Measurements from ENCODE around the gene PRRC2A.
A peak's percentile ranks its signal among the peaks of the same experiment; 100 is the strongest.

The PRRC2A gene

GRCh38 chr6:31626952-31627351, 6.4 kb downstream of the PRRC2A start:
- no peak for DNase-seq

- DNase-seq, result no peak
These were observed 7.3 kb downstream of the PRRC2A start for GRCh38 chr6:31627690-31628287.

- DNase-seq, result no peak
These were observed 8.5 kb downstream of the PRRC2A start for GRCh38 chr6:31629014-31629413.

- DNase-seq, result no peak
These were observed 9.8 kb downstream of the PRRC2A start for GRCh38 chr6:31630177-31630934.

- DNase-seq, result no peak
These were observed 10.7 kb downstream of the PRRC2A start for GRCh38 chr6:31631209-31631608.

- no peak for DNase-seq
These were observed 11.3 kb downstream of the PRRC2A start for GRCh38 chr6:31631681-31632278.

- no peak for DNase-seq
These were observed 11.9 kb downstream of the PRRC2A start for GRCh38 chr6:31632279-31632946.

GRCh38 chr6:31633447-31633846, 12.9 kb downstream of the PRRC2A start:
- no peak for DNase-seq

GRCh38 chr6:31634131-31634530, 13.6 kb downstream of the PRRC2A start:
- no peak for DNase-seq

GRCh38 chr6:31634969-31635575, 14.6 kb downstream of the PRRC2A start:
- DNase-seq, result no peak

GRCh38 chr6:31636698-31637596, 16.4 kb downstream of the PRRC2A start:
- no peak for DNase-seq

GRCh38 chr6:31639043-31639442, 18.5 kb downstream of the PRRC2A start:
- no peak for DNase-seq

GRCh38 chr6:31639449-31639861, 18.9 kb downstream of the PRRC2A start:
- DNase-seq, result peak; percentile 71

GRCh38 chr6:31640612-31641011, 20.1 kb downstream of the PRRC2A start:
- no peak for DNase-seq

- no peak for DNase-seq
These were observed 20.9 kb downstream of the PRRC2A start for GRCh38 chr6:31641370-31641769.

GRCh38 chr6:31642798-31643570, 22.5 kb downstream of the PRRC2A start:
- DNase-seq, result no peak

- no peak for DNase-seq
These were observed 23.4 kb downstream of the PRRC2A start for GRCh38 chr6:31643818-31644454.

- DNase-seq, result no peak
These were observed 24.8 kb downstream of the PRRC2A start for GRCh38 chr6:31645325-31645724.

- peak; percentile 73 for DNase-seq
These were observed 31.2 kb downstream of the PRRC2A start for GRCh38 chr6:31651602-31652191.

All from fibroblast of skin of right biceps (primary cell).